NT2/D1 (cell line): Measurements from ENCODE around the gene OR51S1.

ENCODE experiments used
- SUZ12 ChIP-seq: IDR thresholded peaks from 2 replicates; pipeline ENCODE4 v1.6.1; 2011; ENCODE audit not compliant: insufficient read length, insufficient read depth; ENCODE audit errors: extremely low read depth
- YY1 ChIP-seq: IDR thresholded peaks from 2 replicates; pipeline ENCODE4 v1.6.1; 2011; ENCODE audit not compliant: insufficient read length, insufficient read depth

DNA sequence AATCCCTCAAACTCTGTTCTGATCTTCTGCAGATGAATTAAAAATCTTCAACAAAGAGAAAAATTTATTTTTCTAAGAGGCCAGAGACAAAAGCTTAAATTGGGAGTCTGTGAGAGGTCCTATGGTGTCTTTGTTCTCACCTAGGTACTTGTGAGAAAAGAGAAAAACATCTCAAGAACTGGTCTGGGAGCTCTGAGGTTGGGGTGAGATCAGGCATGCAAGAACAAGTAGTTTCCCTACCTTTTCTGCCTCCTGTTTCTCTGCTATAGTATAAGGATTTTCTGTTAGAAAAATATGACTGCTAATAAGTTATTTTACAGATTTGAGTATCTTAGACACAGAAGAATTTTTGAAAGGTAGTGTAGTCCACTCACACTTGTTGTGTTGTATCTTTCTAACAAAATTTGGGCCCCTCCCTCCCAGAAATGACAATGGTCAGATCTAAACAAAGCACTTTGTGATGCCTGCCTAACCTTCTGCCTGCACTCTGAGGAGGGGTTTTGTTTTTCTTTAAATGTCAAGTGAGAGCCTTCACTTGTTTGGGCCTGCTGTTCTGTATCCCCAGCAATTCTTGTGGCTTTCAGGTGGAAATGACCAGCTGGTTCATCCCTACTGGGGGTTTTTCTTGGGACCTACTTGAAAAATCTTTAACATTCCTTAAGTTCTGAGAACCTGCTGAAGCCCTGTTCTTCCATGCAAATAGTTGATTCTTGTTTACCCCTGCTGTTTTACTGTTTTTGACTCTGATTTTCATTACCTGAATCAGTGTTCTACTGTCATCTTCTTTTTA is 13.6 kb upstream of the OR51S1 start:
- TF ChIP-seq YY1 (no peak), SUZ12 (no peak)
